ENCODE measurements around the gene INVS. TPM values are rescaled to one million over a fixed set of nuclear protein-coding genes. Genes with fewer than 3 reads are reported as not detected.

Gene INVS
- total and polyA plus RNA-seq, 2 experiments from 2014 or later = 4.1 to 8.7 TPM

DNA sequence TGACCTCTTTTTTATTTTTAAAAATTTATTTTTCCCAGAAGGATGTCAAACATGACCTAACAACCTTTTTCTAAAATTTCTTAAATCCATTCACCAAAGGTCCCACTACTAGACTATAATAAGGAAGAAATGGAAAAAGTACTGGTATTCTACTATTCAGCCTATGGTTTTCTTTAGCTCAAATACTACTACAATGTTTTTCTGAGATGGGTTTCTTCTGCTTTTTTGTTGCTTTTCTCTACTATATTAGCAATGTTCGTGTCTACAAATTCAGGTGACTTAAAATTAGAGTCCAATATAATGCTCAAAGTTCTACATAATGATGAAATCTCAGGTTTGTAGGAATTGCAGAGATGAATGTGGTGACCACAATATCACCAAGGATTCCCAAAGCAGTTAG lies 8.2 kb upstream of the INVS start (continued):
- TF ChIP-seq, protein P1, sequence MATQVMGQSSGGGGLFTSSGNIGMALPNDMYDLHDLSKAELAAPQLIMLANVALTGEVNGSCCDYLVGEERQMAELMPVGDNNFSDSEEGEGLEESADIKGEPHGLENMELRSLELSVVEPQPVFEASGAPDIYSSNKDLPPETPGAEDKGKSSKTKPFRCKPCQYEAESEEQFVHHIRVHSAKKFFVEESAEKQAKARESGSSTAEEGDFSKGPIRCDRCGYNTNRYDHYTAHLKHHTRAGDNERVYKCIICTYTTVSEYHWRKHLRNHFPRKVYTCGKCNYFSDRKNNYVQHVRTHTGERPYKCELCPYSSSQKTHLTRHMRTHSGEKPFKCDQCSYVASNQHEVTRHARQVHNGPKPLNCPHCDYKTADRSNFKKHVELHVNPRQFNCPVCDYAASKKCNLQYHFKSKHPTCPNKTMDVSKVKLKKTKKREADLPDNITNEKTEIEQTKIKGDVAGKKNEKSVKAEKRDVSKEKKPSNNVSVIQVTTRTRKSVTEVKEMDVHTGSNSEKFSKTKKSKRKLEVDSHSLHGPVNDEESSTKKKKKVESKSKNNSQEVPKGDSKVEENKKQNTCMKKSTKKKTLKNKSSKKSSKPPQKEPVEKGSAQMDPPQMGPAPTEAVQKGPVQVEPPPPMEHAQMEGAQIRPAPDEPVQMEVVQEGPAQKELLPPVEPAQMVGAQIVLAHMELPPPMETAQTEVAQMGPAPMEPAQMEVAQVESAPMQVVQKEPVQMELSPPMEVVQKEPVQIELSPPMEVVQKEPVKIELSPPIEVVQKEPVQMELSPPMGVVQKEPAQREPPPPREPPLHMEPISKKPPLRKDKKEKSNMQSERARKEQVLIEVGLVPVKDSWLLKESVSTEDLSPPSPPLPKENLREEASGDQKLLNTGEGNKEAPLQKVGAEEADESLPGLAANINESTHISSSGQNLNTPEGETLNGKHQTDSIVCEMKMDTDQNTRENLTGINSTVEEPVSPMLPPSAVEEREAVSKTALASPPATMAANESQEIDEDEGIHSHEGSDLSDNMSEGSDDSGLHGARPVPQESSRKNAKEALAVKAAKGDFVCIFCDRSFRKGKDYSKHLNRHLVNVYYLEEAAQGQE (IDR thresholded peaks at IDR 0.05; ENCODE audit: unreplicated experiment) = no peak
- TF ChIP-seq STAT1 (IDR thresholded peaks at IDR 0.05; ENCODE audit: unreplicated experiment) (no peak), EZH2phosphoT487 (IDR thresholded peaks at IDR 0.05; ENCODE audit: unreplicated experiment) (no peak), EZH2 (IDR thresholded peaks at IDR 0.05; ENCODE audit: low read depth, unreplicated experiment) (no peak), ZNF114 (CRISPR knock-in tag; IDR thresholded peaks at IDR 0.05) (no peak), NANOG (IDR thresholded peaks at IDR 0.05; ENCODE audit: borderline replicate concordance) (no peak)
- TF ChIP-seq, protein P2, sequence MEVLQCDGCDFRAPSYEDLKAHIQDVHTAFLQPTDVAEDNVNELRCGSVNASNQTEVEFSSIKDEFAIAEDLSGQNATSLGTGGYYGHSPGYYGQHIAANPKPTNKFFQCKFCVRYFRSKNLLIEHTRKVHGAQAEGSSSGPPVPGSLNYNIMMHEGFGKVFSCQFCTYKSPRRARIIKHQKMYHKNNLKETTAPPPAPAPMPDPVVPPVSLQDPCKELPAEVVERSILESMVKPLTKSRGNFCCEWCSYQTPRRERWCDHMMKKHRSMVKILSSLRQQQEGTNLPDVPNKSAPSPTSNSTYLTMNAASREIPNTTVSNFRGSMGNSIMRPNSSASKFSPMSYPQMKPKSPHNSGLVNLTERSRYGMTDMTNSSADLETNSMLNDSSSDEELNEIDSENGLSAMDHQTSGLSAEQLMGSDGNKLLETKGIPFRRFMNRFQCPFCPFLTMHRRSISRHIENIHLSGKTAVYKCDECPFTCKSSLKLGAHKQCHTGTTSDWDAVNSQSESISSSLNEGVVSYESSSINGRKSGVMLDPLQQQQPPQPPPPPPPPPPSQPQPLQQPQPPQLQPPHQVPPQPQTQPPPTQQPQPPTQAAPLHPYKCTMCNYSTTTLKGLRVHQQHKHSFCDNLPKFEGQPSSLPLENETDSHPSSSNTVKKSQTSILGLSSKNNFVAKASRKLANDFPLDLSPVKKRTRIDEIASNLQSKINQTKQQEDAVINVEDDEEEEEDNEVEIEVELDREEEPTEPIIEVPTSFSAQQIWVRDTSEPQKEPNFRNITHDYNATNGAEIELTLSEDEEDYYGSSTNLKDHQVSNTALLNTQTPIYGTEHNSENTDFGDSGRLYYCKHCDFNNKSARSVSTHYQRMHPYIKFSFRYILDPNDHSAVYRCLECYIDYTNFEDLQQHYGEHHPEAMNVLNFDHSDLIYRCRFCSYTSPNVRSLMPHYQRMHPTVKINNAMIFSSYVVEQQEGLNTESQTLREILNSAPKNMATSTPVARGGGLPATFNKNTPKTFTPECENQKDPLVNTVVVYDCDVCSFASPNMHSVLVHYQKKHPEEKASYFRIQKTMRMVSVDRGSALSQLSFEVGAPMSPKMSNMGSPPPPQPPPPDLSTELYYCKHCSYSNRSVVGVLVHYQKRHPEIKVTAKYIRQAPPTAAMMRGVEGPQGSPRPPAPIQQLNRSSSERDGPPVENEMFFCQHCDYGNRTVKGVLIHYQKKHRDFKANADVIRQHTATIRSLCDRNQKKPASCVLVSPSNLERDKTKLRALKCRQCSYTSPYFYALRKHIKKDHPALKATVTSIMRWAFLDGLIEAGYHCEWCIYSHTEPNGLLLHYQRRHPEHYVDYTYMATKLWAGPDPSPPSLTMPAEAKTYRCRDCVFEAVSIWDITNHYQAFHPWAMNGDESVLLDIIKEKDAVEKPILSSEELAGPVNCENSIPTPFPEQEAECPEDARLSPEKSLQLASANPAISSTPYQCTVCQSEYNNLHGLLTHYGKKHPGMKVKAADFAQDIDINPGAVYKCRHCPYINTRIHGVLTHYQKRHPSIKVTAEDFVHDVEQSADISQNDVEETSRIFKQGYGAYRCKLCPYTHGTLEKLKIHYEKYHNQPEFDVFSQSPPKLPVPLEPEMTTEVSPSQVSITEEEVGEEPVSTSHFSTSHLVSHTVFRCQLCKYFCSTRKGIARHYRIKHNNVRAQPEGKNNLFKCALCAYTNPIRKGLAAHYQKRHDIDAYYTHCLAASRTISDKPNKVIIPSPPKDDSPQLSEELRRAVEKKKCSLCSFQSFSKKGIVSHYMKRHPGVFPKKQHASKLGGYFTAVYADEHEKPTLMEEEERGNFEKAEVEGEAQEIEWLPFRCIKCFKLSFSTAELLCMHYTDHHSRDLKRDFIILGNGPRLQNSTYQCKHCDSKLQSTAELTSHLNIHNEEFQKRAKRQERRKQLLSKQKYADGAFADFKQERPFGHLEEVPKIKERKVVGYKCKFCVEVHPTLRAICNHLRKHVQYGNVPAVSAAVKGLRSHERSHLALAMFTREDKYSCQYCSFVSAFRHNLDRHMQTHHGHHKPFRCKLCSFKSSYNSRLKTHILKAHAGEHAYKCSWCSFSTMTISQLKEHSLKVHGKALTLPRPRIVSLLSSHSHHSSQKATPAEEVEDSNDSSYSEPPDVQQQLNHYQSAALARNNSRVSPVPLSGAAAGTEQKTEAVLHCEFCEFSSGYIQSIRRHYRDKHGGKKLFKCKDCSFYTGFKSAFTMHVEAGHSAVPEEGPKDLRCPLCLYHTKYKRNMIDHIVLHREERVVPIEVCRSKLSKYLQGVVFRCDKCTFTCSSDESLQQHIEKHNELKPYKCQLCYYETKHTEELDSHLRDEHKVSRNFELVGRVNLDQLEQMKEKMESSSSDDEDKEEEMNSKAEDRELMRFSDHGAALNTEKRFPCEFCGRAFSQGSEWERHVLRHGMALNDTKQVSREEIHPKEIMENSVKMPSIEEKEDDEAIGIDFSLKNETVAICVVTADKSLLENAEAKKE (CRISPR knock-in tag; IDR thresholded peaks at IDR 0.05) = no peak

Data from GM23338 (cell line).